GM21447 (cell line): Measurements from ENCODE around the gene FSTL5.

Experiments used
- ATAC-seq: cut with Tn5 transposase; IDR thresholded peaks from one replicate; pipeline ENCODE4 v1.9.1; 2021; ENCODE audit not compliant: unreplicated experiment

FSTL5 gene

GRCh38 chr4:161345741-161346140 is 818.1 kb downstream of the FSTL5 start:
- no peak for ATAC-seq

- ATAC-seq: no peak
Observed at GRCh38 chr4:161343569-161343950, 820.2 kb downstream of the FSTL5 start.

DNA sequence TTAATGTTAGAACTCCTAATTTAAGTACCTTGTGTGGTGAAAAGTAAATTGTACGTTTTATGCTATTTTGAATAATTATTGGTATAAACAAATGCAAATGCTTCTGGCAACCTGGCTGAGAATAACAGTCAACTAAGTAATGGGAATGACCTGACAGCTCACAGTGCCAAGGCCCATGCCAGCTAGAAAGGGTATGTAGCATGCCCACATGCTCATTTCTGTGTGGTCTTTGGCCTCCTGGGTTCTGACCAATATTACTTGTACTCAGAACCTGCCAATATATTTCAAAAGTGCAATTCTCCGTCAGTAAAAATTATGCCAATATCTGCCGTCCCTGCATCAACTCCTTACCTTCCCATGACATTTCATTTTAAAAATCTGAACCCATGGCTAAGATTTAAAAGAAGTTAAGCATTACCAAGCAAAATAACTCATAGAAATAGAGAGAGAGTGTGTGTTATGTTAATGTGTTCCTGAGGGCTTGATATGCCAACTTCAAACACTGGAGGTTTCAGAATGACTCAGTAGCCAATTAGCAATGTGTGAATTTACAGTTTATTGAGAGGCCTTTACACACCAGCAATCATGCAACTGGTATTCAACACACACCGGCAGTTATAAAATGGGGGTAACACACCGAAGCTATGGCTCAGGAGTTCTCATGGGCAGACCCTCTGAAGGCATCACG is 820.8 kb downstream of the FSTL5 start:
- no peak for ATAC-seq

DNA sequence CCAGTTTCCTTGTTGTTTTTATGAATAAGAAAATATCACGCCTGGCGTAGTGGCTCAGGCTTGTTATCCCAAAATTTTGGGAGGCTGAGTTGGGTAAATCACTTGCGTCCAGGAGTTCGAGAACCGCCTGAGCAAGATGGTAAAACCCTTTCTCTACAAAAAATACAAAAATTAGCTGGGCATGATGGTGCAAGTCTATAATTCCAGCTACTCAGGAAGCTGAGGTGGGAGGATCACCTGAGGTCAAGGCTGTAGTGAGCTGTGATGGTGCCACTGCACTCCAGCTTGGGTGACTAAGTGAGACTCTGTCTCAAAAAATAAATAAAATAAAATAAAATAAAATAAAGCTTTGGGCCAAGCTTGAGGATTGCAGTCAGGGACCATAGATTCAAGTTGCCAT is 827.2 kb downstream of the FSTL5 start:
- ATAC-seq: no peak

- no peak for ATAC-seq
Observed at GRCh38 chr4:161336016-161336530, 827.7 kb downstream of the FSTL5 start.
